ENCODE measurements around the gene CCDC59. TPM values are rescaled to one million over a fixed set of nuclear protein-coding genes. Genes with fewer than 3 reads are reported as not detected.

CCDC59 gene
- total RNA-seq, 1 donor from 2014 or later: 26.1 TPM

DNA sequence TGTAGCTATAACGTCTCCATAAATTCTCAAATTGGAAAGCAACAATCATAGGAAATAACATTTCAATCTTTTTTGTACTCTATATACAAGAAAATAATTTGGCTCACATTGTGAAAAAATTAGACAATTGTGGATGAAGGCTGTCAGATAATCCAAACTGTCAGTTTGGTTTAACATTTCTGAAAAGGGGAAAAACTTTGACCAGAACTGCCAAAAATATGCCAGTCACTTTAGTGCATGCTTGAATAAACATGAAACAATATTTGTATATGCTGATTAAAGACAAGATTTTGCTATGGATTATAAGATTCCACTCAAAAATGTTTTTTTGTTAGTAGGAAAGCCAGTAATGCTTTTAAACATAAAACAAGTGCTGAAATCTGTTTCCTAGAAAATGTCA lies 38.9 kb downstream of the CCDC59 start:
- DNase-seq (ENCODE audit: low read depth in 2 of 2): no peak

DNA sequence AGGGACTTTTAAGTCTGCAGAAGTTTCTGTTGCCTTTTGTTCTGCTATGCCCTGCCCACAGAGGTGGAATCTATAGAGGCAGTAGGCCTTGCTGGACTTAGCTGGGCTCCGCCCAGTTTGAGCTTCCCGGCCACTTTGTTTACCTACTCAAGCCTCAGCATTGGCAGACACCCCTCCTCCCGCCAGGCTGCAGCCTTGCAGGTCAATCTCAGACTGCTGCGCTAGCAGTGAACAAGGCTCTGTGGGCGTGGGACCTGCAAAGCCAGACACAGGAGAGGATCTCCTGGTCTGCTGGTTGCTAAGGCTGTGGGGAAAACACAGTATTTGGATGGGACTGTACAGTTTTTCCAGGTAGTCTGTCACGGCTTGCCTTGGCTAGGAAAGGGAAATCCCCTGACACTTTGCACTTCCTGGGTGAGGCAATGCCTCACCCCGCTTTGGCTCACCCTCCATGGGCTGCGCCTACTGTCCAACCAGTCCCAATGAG lies 43.7 kb downstream of the CCDC59 start:
- DNase-seq (ENCODE audit: low read depth in 2 of 2): no peak

Other genes starting within 250 kb of the CCDC59 start
- gene METTL25, start 142 bp upstream of the CCDC59 start, total RNA-seq: 8.9 and 10.1 TPM in 2 replicates

All from dermis microvascular lymphatic vessel endothelial cell (primary cell).